Stimulated activated CD4-positive, alpha-beta T cell treated with anti-CD3 and anti-CD28 coated beads, Interleukin-12 subunit alpha, Interleukin-12 subunit beta, amount 100 ng/mL, for 4 hours (primary cell): ENCODE measurements around the gene SCAF1.
A peak's percentile ranks its signal among the peaks of the same experiment; 100 is the strongest.

Source experiments
- DNase-seq: peaks from one replicate; pipeline ENCODE4 v3.0.0-alpha.2; 2020

The SCAF1 gene

DNA sequence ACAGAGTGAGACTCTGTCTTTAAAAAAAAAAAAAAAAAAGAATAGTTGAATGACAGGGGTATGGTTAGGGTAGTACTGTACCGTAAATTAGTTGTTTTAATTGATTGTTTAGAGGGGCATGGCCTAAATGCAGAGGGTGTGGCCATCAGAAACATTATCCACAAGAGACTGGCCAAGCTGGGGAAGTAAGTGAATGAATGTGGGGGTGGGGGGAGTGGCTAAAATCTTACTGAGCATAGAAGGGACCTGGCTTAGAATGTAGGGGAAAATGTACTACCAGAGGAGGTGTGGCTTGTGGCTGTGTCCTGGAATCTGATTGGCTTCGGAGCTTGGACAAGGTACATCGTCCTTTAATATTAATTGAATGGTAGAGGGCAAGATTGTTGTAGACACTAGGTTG, 27.5 kb downstream of the SCAF1 start:
- DNase-seq, result no peak

DNA sequence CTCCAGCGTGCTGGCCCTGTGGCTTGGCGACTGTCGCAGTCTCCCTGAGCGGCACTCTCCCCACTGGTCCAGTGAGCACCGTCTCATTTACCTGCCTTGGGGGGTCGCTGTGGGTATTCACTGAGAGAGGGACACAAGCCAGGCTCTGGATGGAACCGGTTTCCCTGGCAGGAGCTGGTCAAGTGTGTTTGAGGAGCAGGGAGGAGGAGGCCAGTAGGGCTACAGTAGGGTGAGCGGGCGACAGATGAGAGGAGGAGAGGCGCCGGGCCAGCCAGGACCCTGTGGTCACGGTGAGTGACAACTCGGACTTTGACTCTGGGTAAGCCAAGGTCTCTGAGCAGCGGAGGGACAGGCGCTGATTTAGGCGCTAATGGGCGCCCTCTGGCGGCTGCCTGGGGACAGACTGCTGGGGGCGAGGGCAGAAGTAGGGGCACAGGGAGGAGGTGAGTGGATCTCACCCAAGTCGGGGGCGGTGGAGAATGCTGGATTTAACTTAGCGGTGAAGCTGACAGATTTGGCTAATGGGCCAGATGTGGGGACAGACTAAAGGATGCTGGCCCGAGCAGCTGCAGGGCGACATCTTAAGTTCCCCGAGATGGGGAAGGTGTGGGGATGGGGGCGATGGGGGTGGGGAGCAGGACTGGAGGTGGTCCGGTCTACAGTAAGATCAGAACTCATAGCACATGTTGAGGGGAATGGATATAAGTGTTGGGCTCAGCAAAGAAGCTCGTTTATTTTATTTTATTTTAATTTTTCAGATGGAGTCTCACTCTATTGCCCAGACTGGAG, 30.3 kb downstream of the SCAF1 start:
- peak; percentile 71 for DNase-seq

DNA sequence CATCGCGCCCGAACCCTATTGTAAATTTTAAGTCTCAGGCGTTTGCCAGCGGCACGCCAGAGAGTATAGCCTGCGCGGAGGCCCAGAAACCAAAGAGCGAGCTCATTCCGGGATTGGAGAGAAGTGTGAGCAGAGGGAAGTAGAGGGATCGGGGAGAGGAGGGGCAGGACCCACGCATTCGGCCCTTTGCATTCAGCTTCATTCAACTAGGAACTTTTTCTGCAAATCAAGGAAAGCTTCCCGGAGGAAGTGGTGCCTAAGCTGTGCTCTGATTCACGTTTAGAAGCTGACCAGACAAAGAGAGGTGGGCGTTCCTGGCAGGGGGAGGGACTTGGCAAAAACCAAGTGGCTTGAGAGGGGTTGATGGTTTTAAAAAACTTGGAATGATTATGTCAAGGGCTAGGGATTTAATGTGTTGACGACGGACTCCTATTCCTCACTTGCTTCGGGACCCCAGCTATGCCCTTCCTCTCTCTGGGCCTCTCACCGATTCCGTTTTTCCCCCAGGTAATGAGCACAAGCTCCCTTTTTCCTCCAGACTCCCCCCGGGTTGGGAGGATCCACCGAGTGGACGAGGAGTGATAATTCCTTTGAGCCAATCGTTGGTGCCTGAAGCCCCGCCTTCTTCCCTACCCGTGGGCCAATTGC, 34.3 kb downstream of the SCAF1 start:
- DNase-seq, result no peak

DNA sequence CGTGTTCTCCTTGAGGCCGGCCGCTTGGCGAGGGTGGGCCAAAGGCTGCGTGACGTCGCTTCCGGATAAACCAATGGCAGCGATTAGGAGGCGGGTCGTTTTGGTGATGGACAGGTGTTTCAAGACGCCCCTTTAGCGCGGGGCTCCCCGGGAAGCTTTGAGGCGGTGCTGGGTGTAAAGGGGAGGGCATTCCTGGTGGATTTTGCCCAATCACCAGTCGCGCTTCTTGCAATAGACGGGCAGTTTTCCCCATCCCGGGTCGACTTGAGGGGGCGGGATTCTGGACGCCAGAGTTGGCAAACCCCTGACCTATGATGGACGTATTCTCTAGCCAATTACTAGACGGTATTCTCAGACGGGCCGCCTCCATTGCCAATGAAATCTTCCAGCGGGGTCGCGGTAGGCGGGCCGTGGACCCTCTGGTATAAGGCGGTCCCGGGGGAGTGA, 34.8 kb downstream of the SCAF1 start:
- DNase-seq, result peak; percentile 96

DNA sequence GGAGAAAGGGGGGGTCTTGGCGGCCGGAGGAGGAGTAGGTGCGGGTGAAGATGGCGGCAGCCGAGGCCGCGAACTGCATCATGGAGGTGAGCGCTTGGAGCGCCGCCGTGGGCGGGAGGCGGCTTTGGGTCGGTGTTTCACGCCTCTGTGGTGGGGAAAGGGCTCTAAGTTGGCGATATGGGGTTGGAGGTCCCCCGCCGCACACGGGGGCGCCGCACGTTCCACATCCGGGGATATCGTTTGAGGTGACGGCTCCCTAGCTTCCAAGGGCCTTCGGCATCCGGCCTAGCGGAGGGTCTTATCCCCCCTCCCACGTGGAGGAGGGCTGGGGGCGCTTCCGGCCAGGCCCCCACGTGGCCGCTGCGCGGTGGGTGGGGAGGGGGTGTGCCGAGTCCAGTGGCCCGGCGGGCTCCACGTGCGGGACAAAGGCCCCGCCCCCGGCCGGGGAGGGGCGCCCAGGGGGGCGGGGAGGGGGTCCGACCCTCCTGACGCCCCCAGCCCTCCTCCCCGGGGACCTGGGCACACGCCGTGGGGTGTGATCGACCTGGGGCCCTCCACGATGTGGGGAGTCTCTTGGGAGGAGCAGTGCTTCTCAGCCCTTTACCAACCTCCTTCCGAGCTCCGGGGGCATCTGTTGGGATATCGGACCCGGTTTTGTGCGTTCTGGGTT, 35.4 kb downstream of the SCAF1 start, which contains the start of gene PRMT1:
Gene PRMT1 (plus strand): TSS at position 41 of the 670 bp plus-strand sequence. CDS start 10 bp downstream, at position 51.
- peak; percentile 54 for DNase-seq

DNA sequence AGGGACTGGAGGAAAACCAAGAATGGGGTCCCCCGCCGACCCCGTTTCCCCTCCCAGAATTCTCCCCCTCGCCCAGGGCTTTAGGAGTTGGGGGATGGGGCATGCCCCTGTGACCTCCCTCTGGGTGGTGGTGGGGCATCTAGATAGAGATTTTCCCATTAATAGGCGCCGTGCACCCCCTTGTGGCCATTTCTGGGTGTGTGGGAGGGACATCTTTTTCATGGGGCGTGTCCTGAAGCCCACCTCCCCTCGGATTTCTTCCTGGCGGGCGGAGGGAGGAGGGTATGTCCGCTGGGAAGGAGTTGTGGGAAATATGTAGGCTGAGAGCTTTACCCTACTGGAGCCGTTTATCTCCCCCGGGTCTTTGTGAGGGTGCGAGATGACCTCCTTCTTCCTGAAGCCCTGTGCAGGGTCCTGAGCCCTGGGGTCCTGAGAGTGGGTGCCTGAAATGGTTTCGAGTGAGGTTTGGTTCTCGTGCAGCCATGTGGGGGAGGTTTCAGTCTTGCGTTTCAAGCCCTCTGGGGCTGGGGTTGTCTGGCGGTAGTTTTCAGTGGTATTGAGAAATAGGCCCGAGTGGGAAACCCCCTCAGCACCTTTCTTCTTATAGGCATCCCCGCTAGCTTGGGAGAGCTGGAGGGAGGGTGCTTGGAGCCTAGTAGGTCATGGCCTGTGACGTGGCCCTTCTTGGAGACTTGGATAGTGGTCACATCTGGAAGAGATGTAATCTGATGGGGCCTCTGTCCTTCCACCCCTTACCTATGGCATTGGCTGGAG, 36.1 kb downstream of the SCAF1 start:
- peak; percentile 73 for DNase-seq

DNA sequence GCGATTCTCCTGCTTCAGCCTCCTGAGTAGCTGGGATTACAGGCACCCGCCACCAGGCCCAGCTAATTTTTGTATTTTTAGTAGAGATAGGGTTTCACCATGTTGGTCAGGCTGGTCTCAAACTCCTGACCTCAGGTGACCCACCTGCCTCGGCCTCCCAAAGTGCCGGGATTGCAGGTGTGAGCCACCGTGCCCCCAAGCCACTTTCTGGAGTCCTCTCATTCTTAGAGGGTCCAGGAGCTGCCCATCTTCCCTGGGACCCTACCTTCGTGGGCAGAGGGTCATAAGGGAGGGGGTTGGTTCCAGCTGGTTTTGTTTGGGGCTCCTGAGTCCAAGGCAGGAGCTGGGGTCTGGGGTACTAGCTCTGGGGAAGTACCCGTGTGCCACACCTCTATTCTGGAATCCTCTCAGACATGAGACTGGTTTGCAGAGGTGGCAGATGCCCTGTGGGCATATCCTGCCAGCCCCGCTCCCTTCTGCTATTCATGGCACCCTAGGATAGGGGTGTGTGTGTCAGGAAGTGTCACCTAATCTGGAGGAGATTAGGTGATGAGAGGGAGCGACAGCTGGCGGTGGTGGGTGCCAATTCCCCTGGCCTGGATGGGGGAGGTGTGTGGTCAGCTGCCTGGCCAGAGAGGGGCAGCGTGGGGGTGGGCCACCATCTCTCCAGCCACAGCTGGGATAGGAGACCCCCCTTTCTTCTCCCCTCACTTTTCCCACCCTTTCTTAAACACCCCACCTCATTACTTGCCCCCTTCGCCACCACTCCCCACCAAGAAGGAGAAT, 37.2 kb downstream of the SCAF1 start:
- no peak for DNase-seq

DNA sequence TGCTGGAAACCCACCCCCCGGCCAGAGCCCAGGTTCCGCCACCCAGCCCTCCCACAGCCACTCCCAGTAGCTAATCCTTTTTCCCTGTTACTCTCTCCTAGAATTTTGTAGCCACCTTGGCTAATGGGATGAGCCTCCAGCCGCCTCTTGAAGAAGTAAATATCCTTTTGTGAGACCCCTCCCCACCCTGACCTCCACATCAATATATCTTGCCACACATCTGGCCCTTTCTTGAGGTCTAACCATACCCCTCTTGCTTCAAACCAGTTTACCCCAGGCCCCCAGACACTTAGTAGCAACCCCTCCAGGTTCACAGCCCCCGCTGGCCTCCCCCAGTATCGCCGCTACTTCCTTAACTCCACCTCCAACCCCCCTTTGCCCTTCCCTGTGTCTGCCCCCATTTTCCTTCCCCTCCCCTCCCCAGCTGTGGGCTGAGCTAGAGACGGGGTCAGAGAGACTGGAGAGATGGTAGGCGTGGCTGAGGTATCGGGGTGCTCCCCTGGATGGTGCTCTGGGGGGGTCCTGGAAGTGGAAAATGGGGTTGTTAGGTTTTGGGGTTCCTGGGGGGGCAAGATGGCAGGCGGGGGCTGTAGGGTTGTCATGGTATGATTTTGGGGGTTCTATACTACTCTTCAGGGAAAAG, 37.9 kb downstream of the SCAF1 start:
- no peak for DNase-seq

DNA sequence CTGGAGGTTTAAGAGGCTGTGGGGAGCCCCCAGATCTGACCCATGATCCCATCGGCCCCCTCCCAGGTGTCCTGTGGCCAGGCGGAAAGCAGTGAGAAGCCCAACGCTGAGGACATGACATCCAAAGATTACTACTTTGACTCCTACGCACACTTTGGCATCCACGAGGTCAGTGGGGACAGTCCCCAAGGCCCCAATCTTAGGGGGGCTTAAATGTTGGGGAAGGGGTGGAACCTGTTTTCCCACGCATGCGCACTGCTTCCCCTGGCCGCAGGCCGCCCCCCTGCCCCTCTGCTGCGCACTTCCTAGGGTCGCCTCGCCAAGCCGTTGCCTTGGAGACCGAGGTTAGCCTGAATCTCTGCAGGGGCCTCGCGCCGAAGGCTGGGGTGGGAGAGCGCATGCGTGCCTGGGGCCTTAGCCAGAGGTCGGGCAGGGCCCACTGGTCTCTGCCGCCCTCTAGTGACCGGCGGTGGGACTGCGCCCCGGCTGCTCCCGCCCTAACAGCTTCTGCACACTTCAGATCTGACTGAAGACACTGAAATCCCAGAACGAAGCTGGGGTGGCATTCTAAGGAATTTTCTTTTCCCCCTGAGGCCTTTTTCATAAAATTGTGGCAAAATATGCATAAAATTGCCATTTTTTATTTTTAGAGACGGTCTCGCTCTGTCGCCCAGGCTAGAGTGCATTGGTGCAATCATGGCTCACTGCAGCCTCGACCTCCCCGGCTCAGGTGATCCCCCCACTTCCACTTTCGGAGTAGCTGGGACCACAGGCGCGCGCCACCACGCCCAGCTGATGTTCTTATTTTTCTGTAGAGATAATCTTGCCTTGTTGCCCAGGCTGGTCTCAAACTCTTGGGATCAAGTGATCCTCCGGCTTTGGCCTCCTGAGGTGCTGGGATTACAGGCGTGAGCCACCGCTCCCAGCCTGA, 38.7 kb downstream of the SCAF1 start:
- DNase-seq, result peak; percentile 97

DNA sequence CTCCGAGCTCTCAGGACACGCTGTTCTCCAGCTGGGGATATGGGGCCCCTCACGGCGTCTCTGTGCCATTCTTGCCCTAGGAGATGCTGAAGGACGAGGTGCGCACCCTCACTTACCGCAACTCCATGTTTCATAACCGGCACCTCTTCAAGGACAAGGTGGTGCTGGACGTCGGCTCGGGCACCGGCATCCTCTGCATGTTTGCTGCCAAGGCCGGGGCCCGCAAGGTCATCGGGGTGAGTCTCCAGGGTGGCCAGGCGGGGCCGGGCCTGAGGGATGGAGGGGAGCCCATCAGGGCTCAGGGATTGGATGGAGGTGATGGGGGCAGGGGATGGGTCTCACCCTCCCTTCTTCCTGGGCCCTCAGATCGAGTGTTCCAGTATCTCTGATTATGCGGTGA, 39.8 kb downstream of the SCAF1 start:
- no peak for DNase-seq

DNA sequence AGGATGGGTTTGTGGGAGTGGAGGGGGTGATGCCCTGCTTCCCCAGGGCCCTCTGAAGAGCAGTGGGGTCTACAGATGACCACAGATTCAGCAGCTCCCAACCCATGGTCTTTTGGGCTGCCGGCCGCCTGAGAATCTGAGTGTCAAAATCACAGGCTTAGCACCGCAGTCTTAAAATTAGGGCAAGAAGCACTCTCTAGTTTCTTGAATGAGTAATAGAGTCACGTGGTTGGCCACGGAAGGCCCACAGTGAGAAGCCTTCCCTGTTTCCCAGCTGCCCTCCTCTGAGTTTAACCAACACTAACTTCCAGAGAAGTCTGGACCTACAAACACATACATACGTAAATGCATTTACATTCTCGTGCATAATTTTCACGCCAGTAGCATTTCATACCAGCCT, 40.3 kb downstream of the SCAF1 start:
- DNase-seq, result no peak

DNA sequence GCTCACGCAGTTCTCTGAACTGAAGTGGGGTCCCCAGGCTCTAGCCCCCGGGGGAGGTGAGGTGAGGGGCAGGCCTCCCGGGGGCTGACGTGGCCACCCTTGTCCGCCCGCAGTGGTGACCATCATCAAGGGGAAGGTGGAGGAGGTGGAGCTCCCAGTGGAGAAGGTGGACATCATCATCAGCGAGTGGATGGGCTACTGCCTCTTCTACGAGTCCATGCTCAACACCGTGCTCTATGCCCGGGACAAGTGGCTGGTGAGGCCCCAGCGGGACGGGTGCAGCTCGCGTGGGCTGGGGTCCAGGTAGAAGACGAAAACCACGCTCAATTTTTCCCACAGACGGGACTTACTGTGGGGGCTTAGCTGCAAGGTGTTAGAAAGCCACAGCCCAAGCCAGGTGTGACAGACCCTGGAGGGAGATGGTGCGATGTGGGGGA, 41.8 kb downstream of the SCAF1 start:
- no peak for DNase-seq

DNA sequence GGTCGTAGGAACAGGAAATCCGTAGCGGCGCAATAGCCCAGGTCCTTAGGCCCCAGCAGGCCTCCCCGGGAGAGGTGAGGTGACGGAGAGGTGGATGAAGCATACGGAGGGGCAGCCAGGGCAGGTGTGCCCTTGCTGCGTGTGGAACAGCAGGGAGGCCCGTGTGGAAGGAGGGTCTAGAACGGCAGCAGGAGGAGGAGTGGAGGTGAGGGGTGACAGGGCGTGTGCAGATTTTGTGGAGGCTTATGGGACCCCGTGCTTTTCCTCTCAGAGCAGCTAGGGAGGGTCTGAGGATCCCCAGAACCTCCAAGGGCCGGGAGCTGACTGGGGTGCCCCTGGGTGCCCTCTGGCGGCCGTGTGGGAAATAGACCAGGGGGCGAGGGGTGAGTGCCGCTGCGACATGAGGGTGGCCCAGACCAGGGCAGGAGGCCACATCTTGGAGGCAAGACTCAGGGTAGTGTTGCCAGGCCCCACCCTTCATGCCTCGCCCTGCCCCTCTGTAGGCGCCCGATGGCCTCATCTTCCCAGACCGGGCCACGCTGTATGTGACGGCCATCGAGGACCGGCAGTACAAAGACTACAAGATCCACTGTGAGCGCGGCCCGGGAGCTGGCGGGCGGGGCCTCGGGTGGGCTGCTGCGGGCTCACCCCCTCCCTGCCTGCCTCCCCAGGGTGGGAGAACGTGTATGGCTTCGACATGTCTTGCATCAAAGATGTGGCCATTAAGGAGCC, 42.4 kb downstream of the SCAF1 start:
- no peak for DNase-seq

DNA sequence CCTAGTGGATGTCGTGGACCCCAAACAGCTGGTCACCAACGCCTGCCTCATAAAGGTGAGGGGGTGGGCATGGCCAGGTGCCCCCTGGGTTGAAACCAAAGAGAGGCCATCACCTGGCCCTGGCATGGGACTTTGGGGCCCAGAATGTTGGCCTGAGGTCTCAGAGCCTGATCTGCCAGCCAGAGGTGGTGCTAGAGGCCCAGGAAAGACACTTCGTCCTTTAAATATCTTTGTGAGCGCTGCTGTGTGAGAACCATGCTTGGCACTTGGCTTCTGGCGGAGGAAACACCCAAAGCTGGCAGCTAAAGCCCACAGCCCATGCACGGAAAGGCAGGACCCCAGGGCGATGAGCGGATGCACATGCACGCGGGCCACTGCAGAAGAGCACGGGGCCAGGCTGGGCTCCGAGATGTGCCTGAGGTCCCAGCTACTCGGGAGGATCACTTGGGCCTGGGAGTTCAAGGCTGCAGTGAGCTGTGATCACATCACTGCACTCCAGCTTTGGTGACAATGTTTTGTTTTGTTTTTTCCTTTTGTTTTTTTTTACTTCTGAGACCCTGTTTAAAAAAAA, 43.1 kb downstream of the SCAF1 start:
- no peak for DNase-seq

DNA sequence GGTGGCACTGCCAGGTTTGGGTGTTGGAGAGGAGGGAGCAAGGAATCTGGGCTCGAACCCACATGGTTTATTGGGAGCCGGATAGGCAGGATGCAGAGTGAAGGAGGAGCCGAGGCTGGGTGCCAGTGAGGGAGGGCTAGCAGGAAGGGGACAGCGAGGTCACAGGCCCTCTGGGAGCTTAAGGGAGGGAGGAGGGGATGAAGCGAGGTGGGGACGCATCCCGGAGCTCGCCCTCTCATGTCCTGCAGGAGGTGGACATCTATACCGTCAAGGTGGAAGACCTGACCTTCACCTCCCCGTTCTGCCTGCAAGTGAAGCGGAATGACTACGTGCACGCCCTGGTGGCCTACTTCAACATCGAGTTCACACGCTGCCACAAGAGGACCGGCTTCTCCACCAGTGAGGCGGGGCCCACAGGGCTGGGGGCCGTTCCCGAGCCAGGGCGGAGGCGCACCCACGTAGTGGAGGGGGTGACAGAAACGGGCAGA, 43.9 kb downstream of the SCAF1 start:
- no peak for DNase-seq

DNA sequence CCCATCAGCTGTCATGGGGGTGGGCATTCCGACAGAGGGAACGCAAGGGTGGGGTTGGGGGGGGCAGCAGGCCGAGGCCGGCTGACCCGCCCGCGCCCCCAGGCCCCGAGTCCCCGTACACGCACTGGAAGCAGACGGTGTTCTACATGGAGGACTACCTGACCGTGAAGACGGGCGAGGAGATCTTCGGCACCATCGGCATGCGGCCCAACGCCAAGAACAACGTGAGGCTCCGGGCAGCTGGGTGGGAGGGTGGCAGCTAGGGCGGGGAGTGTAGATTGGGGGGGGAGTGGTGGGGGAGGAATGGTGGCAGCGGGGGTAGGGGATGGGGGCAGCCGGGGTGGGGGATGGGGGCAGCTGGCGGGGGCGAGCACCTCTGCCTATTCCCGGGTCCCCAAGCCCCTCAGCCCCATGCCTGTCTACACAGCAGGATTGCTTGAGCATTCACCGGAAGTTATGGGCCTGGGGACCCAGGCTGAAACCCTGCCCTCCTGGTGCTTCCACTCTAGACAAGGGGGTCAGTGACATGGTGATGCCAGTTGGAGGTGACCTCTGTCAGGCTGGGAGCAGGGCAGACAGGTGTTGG, 44.6 kb downstream of the SCAF1 start:
- no peak for DNase-seq

DNA sequence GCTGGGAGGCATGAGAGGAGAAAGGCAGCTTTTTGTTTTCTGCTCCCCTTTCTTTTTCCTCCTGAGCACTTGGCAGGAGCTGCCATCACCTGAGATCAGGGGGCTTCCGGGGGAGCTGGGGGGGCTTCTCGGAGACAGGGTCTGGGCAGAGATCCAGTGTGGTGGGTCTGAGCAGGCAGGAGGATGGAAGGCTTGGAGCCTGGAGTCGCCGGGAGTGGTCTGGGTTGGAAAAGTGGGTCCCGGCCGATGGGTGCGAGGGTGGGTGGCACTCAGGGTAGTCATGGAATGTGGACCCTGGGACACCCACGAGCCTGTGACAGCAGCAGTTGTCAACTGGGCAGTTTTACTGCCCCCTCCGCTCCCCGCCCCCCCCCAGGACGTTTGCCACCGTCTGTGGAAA, 45.1 kb downstream of the SCAF1 start:
- no peak for DNase-seq

DNA sequence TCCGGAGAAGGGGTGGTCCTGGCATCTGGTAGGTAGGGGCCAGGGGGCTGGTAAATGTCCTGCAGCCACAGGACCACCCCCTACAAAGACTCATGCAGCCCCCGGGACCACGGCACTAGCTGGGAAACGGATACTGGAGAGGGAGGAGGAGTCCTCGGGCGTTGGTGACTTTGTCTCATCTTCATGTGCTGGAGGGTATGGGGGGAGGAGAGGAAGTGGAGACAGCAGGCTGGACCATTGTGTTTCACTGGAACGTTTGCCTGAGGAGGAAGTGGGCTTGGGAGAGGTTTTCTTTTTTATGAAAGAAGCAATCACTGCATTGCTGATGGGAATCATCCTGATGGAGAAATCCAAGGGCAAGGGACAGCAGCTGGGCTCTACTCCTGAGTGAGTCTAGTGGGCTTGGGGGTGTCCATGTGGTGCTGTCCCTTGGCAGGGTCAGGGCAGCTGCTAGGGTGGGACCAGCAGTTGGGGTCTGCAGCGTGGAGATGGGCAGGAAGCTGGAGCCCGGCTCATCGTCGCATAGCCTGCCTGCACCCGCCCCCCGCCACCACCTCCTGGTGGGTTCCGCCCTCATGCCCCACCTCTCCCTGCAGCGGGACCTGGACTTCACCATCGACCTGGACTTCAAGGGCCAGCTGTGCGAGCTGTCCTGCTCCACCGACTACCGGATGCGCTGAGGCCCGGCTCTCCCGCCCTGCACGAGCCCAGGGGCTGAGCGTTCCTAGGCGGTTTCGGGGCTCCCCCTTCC, 45.7 kb downstream of the SCAF1 start:
- DNase-seq, result no peak
